ENCODE measurements around the gene LBX1.

Gene LBX1

DNA sequence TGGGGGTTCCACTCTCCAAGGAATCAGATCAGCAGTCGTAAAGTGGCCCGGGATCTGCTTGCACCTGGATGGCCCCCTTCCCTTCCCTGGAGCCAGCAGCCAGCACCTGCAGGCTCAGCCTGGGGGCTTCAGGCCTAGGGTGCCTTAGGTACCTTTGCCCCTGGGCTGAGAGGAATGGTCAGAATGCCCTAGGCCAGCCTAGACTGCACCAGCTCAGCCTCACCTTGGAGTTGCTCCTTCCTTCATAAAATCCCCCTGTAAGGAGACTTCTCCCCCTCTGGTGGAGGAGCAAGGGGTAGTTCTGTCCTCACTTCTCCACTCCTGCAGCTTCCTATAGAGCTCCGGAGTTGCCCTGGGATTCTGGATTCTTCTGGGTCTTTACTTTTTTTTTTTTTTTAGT is 32.4 kb upstream of the LBX1 start:
- TF ChIP-seq, protein P1, sequence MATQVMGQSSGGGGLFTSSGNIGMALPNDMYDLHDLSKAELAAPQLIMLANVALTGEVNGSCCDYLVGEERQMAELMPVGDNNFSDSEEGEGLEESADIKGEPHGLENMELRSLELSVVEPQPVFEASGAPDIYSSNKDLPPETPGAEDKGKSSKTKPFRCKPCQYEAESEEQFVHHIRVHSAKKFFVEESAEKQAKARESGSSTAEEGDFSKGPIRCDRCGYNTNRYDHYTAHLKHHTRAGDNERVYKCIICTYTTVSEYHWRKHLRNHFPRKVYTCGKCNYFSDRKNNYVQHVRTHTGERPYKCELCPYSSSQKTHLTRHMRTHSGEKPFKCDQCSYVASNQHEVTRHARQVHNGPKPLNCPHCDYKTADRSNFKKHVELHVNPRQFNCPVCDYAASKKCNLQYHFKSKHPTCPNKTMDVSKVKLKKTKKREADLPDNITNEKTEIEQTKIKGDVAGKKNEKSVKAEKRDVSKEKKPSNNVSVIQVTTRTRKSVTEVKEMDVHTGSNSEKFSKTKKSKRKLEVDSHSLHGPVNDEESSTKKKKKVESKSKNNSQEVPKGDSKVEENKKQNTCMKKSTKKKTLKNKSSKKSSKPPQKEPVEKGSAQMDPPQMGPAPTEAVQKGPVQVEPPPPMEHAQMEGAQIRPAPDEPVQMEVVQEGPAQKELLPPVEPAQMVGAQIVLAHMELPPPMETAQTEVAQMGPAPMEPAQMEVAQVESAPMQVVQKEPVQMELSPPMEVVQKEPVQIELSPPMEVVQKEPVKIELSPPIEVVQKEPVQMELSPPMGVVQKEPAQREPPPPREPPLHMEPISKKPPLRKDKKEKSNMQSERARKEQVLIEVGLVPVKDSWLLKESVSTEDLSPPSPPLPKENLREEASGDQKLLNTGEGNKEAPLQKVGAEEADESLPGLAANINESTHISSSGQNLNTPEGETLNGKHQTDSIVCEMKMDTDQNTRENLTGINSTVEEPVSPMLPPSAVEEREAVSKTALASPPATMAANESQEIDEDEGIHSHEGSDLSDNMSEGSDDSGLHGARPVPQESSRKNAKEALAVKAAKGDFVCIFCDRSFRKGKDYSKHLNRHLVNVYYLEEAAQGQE (IDR thresholded peaks at IDR 0.05; ENCODE audit: low read depth): no peak

DNA sequence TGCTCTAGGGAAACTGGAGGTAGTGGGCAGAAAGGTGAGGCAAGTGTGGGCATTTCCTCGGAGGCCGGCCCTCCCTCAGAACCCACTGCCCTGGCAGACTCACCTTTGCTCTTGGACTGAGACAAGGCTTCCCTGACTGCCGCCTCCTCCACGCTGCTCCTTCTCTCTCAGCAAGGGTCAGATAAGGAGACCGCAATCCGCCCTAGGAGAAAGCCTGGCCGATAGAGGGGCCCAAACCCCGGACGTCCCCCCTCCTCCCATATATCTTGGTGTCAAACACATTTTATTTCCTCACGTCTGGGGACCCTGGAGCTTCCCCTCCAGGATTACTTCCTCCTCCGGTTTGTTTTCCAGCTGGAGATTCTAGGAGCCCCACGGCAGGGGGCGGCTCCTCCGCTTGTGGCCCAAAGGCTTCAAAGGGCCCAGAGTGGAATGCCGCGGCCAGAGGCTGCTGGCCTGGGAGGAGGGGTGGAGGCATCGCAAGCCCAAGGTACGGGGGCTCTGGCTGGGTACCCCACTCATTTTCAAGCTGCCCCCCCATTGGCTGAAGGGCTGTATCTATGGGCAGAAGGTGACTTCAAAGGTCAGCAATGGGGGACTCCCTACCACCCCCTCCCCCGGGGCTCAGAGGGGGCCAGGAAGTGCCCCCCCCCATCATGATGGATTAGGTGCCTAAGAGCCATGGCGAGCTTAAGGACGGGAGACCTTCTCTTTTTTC is 31.7 kb upstream of the LBX1 start:
- TF ChIP-seq TAF1 (IDR thresholded peaks at IDR 0.05; ENCODE audit: low read depth) (no peak), EGR1 (IDR thresholded peaks at IDR 0.05) (no peak), CREB1 (IDR thresholded peaks at IDR 0.05; ENCODE audit: low read depth) (no peak), TCF12 (IDR thresholded peaks at IDR 0.05; ENCODE audit: low read depth) (no peak), EP300 (IDR thresholded peaks at IDR 0.05; ENCODE audit: borderline replicate concordance) (no peak), NFIC (IDR thresholded peaks at IDR 0.05) (no peak), CEBPB (IDR thresholded peaks at IDR 0.05) (no peak), RAD21 (IDR thresholded peaks at IDR 0.05; ENCODE audit: low read depth) (no peak), FOXM1 (IDR thresholded peaks at IDR 0.05; ENCODE audit: borderline replicate concordance, low read depth) (no peak)
- TF ChIP-seq, protein P2, sequence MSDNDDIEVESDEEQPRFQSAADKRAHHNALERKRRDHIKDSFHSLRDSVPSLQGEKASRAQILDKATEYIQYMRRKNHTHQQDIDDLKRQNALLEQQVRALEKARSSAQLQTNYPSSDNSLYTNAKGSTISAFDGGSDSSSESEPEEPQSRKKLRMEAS (IDR thresholded peaks at IDR 0.05): no peak
- TF ChIP-seq, protein P3, sequence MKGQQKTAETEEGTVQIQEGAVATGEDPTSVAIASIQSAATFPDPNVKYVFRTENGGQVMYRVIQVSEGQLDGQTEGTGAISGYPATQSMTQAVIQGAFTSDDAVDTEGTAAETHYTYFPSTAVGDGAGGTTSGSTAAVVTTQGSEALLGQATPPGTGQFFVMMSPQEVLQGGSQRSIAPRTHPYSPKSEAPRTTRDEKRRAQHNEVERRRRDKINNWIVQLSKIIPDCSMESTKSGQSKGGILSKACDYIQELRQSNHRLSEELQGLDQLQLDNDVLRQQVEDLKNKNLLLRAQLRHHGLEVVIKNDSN (IDR thresholded peaks at IDR 0.05): no peak
- TF ChIP-seq, protein P1 (IDR thresholded peaks at IDR 0.05; ENCODE audit: low read depth): no peak

DNA sequence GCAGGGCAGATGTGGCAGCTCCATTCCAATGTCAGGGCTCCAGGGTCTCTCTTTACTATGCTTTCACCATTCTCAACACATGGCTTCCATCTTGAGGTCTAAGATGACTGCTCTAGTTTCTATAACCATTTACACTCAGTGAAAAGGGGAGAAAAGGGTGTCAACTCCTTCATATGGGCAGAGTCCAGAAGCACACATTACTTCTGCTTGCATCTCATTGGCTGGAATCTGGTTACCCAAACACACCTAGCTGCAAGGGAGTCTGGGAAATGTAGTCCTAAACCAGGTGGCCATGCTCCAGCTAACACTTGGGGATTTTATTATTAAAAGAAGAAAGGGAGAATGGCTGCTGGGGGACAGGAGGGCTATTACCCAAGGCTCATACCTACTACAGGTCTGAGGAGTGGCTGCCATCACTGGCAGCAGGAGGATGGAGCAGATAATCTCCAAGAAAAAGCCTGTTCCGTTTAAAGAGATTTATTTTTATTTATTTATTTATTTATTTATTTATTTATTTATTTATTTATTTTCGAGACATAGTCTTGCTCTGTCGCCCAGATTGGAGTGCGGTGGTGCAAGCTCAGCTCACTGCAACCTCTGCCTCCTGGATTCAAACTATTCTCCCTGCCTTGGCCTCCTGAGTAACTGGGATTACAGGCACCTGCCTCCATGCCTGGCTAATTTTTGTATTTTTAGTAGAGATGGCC is 29.1 kb upstream of the LBX1 start:
- TF ChIP-seq, protein P2 (IDR thresholded peaks at IDR 0.05): peak; percentile 47; the same call in 1 of the 2 replicates
- TF ChIP-seq YY1 (IDR thresholded peaks at IDR 0.05; ENCODE audit: low read depth) (peak; percentile 87), TEAD4 (IDR thresholded peaks at IDR 0.05) (no peak)

DNA sequence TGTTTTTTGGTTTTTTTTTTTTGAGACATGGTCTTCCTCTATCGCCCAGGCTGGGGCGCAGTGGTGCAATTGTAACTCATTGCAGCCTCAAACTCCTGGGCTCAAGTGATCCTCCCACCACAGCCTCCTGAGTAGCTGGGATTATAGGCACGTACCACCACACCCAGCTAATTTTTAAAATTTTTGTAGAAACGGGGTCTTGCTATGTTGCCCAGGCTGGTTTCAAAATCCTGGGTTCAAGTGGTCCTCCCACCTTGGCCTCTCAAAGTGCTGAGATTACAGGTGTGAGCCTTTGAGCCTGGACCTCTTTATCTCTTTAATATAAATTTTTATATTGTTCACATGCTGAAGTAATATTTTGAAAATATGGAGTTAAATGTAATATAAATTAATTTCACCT is 28.2 kb upstream of the LBX1 start:
- TF ChIP-seq ZBTB7A (IDR thresholded peaks at IDR 0.05; ENCODE audit: low read depth): no peak
- TF ChIP-seq, protein P1 (IDR thresholded peaks at IDR 0.05; ENCODE audit: low read depth): no peak
- no peak for TF ChIP-seq EP300 (IDR thresholded peaks at IDR 0.05; ENCODE audit: borderline replicate concordance)
- TF ChIP-seq, protein P2 (IDR thresholded peaks at IDR 0.05): no peak
- TF ChIP-seq TEAD4 (IDR thresholded peaks at IDR 0.05): no peak
- TF ChIP-seq CEBPB (IDR thresholded peaks at IDR 0.05): no peak
- no peak for TF ChIP-seq FOXM1 (IDR thresholded peaks at IDR 0.05; ENCODE audit: borderline replicate concordance, low read depth)

DNA sequence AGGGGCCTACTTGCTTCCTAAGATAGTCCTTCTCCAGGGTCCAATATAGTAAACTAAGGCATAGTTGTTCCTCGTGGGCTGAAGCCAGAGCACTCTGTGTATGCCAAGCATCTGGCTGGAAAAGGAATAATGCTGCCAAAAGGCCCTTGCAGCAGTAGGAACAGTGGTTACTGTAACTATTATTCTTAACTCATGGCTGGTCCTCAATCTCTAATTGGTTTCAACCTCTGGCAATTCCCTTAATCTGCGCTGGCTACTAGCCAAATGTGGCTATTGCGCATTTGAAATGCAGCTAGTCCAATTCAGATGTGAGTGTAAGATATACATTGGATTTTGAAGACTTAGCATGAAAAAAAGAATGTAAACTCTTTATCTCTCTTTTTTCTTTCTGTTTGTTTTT is 27.8 kb upstream of the LBX1 start:
- TF ChIP-seq TCF12 (IDR thresholded peaks at IDR 0.05; ENCODE audit: low read depth) (no peak), NFIC (IDR thresholded peaks at IDR 0.05) (peak; percentile 24; the same call in 1 of the 2 replicates)
